Left ventricle myocardium inferior (tissue), 1 donor: ENCODE results near the gene RBM41. TPM values are rescaled to one million over a fixed set of nuclear protein-coding genes. Genes with fewer than 3 reads are reported as not detected.
"Not testable (repeated sequence)": the region's sequence is repeated elsewhere in the genome, so short reads cannot be mapped to it uniquely, and the experiment has no call there.

Source experiments
- DNase-seq: peaks from one replicate; pipeline ENCODE4 v3.0.0-alpha.2; 2020
- H3K27ac ChIP-seq: fragments of 200-600 bp; replicated peaks from 2 replicates; pipeline ENCODE4 v1.8.0; 2021
- H3K27me3 ChIP-seq: fragments of 200-600 bp; 2 replicates; pipeline ENCODE4 v1.8.0; 2021; ENCODE audit warnings: low read depth
- H3K36me3 ChIP-seq: fragments of 200-600 bp; 2 replicates; pipeline ENCODE4 v1.8.0; 2021
- H3K4me1 ChIP-seq: fragments of 200-600 bp; 2 replicates; pipeline ENCODE4 v1.8.0; 2021
- H3K4me3 ChIP-seq: fragments of 200-600 bp; 2 replicates; pipeline ENCODE4 v1.8.0; 2021; ENCODE audit warnings: mild to moderate bottlenecking, moderate library complexity
- H3K9me3 ChIP-seq: fragments of 200-600 bp; replicated peaks from 2 replicates; pipeline ENCODE4 v1.8.0; 2021
- CTCF ChIP-seq: fragments of 200-600 bp; IDR thresholded peaks from 2 replicates; pipeline ENCODE4 v1.8.0; 2021; ENCODE audit warnings: antibody characterized with exemption, mild to moderate bottlenecking, borderline replicate concordance
- intact Hi-C: fragments of 100-400 bp; cut with micrococcal nuclease; formaldehyde crosslinking; loops from one replicate; pipeline ENCODE4 v1.11.0; 2022
- total RNA-seq: library from RNA; stranded (reverse); fragmentation: NEBNext Ultra II Directional; extraction: Animal tissue kit (Norgen Biotek cat#: 25700); gene quantifications from one replicate; pipeline ENCODE4 v1.2.1, GENCODE V29; 2021
- donor health status: DM: no; HTN: yes; CAD: no; lungs with severe emphysema.

Gene RBM41
- total RNA-seq, 1 donor from 2014 or later: 13.1 TPM

GRCh38 chrX:107123750-107124149 is 5.1 kb upstream of the RBM41 start:
- DNase-seq: no peak
- Histone ChIP-seq H3K4me1 (peaks cover 4% of the 10 kb centered on the region), H3K4me3 (no peak overlapping the region), H3K27me3 (no peaks in the 10 kb centered on the region), H3K36me3 (no peaks in the 10 kb centered on the region), H3K27ac (no peak overlapping the region), H3K9me3 (no peaks in the 10 kb centered on the region)
- intact Hi-C loops: no loop called here
- TF ChIP-seq CTCF: no peak

- H3K4me3 ChIP-seq: peak overlapping the region; percentile 77
- H3K27ac ChIP-seq: peak overlapping the region; percentile 76
- intact Hi-C loops: no loop called here
- no peaks in the 10 kb centered on the region for H3K9me3 ChIP-seq
- TF ChIP-seq CTCF: no peak
- H3K4me1 ChIP-seq: peaks cover 15% of the 10 kb centered on the region
- peaks cover 23% of the 10 kb centered on the region for H3K36me3 ChIP-seq
- no peaks in the 10 kb centered on the region for H3K27me3 ChIP-seq
- DNase-seq: no peak
Measured at GRCh38 chrX:107119283-107119682, 661 bp upstream of the RBM41 start.

GRCh38 chrX:107117993-107118321 is 665 bp downstream of the RBM41 start:
- Histone ChIP-seq H3K36me3 (peaks cover 36% of the 10 kb centered on the region), H3K9me3 (no peaks in the 10 kb centered on the region), H3K4me3 (peak overlapping the region; percentile 77), H3K27me3 (no peaks in the 10 kb centered on the region), H3K4me1 (peaks cover 15% of the 10 kb centered on the region), H3K27ac (peak overlapping the region; percentile 76)
- DNase-seq: no peak
- no peak for TF ChIP-seq CTCF
- intact Hi-C loops: no loop called here

GRCh38 chrX:107107459-107107858 is 11.2 kb downstream of the RBM41 start:
- TF ChIP-seq CTCF: no peak
- no peak overlapping the region for H3K4me3 ChIP-seq
- peaks cover 22% of the 10 kb centered on the region for H3K36me3 ChIP-seq
- H3K9me3 ChIP-seq: no peaks in the 10 kb centered on the region
- DNase-seq: no peak
- intact Hi-C loops: no loop called here
- no peaks in the 10 kb centered on the region for H3K4me1 ChIP-seq
- no peak overlapping the region for H3K27ac ChIP-seq
- H3K27me3 ChIP-seq: no peaks in the 10 kb centered on the region

- Histone ChIP-seq H3K27me3 (no peaks in the 10 kb centered on the region), H3K9me3 (no peaks in the 10 kb centered on the region), H3K4me1 (no peaks in the 10 kb centered on the region), H3K36me3 (peaks cover 6% of the 10 kb centered on the region), H3K4me3 (no peak overlapping the region), H3K27ac (no peak overlapping the region)
- no peak for DNase-seq
- intact Hi-C loops: no loop called here
- TF ChIP-seq CTCF: peak; percentile 8
Measured at GRCh38 chrX:107102980-107103379, 15.6 kb downstream of the RBM41 start.

GRCh38 chrX:107076158-107076557 is 42.5 kb downstream of the RBM41 start:
- H3K4me1 ChIP-seq: no peaks in the 10 kb centered on the region
- no peak overlapping the region for H3K27ac ChIP-seq
- intact Hi-C loops: no loop called here
- no peaks in the 10 kb centered on the region for H3K27me3 ChIP-seq
- peaks cover 41% of the 10 kb centered on the region for H3K9me3 ChIP-seq
- DNase-seq: no peak
- no peak overlapping the region for H3K4me3 ChIP-seq
- peaks cover 10% of the 10 kb centered on the region for H3K36me3 ChIP-seq
- no peak for TF ChIP-seq CTCF

GRCh38 chrX:107057731-107058130 is 60.9 kb downstream of the RBM41 start:
- DNase-seq, H3K27ac ChIP-seq, H3K4me3 ChIP-seq, intact Hi-C loops, H3K4me1 ChIP-seq, H3K9me3 ChIP-seq, H3K27me3 ChIP-seq, H3K36me3 ChIP-seq: not testable (repeated sequence)
